T-helper 1 cell (primary cell): ENCODE results near the gene KCNK18.
"Not testable (repeated sequence)": the region's sequence is repeated elsewhere in the genome, so short reads cannot be mapped to it uniquely, and the experiment has no call there.

Experiments
- DNase-seq, 5 donors: peaks; one replicate each; pipeline ENCODE4 v3.0.0-alpha.2; 2012 to 2020

KCNK18 gene

DNA sequence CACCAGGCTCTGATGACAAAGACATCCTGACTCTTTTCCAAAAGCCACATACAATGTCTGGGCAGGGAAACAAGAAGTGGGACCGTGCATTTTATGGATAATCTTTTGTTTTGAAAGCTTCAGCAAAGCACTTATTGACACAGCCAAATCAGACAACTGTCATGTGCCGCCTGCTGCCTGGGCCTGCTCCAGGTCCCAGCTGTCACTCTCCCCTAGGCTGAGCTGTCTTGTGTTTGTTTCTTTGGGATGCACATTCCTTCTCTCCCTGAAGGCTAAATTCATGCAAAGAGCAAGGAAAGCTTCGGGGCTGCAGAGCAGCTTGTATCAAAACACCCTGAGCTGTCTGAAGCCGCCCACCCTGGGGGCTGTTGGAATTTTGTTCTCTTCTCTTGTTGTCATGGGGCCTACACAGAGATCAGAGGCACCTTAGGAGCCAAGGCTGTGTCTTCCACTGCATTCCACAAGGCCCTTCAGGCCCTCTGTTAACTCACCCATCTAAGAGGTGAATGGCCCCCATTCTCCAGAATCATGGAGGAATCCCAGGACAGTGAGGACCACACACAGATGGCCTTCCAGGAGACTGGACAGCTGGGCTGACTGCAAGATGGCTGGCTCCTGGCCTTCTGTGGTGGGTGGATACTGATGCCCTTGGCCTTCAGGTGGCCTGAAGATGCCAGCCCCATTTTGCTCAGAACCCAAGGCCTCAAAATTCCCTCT, 25.8 kb downstream of the KCNK18 start:
- DNase-seq: no peak

DNA sequence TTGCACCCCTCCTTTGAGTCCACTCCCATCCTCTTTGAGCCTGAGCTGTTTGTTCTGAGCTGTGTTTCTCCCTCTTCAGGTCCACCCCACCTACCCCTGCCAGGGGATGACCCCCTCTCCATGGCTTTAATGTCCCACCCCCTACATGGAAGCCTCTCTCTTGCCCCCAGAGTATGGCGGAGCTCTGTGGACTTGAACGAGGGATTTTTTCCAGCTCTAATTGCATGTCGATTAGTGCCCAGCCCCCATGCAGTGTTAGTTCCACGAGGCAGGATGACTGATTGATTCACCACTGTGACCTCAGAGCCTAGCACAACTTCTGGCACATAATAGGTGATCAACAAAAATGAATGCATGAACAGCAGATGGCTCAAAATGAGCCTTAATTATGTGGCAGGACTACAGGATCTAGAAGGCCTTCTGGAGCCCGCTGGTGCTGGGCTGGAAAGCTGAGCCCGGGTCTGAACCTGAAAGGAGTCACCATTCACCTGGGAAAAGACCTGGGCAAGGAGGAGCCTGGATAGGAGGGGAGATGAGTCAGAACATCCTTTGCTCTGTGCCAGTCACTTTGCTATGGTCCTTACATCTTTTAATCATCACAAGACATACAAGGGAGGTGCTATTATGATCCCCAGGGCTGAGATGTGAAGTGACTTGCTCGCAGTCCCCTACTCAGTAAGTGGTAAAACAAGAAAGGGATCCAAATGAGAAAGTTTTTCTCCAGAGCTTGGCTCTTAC, 26.6 kb downstream of the KCNK18 start:
- DNase-seq: no peak

DNA sequence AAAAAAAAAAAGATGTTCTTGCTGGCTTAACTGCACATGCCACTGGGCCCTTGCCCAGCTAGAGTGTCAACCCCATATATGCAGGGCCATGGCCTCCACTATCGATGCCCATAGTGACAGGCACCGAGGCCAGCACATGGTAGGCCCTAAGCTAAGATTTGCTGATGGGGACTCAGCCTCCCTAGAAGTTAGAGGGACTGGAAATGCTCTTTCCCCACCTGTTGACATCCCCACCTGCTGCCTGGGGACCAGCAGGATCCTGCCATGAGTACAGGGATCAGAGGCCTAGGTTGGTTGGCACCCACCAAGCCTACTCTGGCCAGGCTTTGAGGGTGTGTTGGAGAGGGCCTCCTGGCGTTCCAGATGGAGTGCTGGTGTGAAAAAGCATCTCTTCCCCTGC, 27.6 kb downstream of the KCNK18 start:
- no peak for DNase-seq

DNA sequence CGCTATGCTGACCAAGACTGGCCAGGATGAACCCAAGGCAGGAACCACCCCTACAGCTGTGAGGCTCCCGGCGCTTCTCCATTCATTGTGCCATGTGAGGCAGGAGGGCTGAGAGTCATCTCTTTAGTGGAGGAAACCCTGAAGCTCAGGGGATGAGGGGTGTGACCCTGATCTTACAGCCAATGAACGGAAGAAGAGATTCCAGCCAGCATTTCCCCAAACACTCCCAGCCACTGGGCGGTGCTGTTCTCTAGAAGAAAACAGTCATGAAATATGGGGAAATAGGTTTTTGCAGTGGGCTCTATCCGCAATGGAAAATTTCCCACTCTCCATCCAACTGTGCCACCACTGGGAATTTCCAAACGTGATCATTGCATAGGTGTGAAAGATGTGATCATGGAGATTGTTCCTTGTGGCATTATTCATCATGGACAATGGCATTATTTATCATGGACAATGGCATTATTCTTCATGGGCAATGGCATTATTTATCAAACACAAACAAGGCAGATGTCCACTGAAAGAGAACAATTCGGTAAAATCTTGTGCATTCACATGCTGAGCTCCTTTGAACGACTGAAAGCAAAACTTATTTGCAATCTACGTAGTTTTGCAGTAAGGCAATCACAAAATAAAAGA, 29.6 kb downstream of the KCNK18 start:
- DNase-seq: no peak

DNA sequence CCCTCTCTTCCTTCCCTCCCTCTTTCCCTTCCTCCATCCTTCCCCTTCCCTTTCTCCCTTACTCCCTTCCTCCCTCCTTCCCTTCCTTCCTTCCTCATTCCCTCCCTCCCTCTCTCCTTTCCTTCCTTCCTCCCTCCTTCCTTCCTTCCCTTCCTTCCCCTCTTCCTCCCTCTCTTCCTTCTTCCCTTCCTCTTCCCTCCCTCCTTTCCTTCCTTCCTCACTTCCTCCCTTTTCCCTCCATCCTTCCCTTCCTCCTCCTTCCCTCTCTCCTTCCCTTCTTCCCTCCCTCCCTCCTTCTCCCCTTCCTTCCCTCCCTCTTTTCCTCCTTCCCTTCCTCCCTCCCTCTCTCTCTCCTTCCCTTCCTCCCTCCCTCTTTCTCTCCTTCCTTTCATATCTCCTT, 30.9 kb downstream of the KCNK18 start:
- DNase-seq: no peak

DNA sequence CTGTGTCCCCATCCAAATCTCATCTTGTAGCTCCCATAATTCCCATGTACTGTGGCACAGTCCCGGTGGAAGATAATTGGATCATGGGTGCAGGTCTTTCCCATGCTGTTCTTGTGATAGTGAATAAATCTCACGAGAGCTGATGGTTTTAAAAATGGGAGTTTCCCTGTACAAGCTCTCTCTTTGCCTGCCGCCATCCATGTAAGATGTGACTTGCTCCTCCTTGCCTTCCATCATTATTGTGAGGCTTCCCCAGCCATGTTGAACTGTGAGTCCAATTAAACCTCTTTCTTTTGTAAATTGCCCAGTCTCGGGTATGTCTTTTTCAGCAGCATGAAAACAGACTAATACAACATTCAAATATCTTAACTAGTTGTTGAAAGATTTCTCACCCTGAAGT, 32.8 kb downstream of the KCNK18 start:
- DNase-seq: not testable (repeated sequence)

DNA sequence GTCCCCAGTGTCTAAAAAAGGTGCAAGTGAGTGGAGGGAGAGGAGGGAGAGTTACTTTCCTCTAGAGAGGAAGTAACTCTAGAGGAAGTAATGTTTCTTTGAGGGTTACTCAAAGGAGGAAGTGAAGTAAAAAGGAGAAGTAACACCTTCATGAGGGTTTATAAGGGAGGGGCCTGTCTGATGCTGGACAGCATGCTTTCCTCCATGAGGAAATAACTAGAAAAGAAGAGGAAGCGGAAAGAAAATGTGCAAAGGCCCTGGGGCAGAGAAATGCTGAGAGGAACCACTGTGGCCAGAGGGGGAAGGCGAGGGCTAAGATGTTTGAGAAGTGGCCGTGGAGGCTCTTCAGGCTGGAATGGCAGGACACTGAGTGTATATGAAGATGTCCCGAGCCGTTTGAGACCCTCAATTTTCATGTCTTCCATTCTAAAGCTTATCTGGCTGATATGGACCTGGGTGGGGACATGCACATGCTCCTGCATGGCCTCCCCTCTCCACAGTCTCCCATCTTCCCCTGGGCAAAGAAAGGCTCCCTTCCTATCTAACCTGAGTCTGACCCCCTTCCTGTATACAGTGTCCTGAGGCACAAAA, 40.2 kb downstream of the KCNK18 start:
- DNase-seq: no peak

DNA sequence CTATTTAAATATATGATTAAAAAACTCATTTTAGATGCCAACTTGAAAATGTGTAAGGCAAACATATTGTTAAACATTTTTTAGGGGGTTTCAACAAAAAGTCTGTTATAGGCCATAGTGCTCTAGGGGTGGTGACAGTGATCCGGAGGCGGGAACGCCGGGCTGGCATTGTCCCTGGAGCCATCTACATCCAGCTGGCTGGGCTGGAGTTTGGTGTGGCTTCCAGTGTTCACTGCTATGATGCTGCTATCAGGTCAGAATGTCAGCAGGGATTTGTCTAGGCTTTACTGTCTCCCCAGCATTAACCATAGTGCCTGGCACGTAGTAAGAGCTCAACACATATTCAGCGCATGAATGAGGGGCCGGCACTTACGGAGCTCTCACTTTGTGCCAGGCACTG, 41.8 kb downstream of the KCNK18 start:
- DNase-seq: no peak

DNA sequence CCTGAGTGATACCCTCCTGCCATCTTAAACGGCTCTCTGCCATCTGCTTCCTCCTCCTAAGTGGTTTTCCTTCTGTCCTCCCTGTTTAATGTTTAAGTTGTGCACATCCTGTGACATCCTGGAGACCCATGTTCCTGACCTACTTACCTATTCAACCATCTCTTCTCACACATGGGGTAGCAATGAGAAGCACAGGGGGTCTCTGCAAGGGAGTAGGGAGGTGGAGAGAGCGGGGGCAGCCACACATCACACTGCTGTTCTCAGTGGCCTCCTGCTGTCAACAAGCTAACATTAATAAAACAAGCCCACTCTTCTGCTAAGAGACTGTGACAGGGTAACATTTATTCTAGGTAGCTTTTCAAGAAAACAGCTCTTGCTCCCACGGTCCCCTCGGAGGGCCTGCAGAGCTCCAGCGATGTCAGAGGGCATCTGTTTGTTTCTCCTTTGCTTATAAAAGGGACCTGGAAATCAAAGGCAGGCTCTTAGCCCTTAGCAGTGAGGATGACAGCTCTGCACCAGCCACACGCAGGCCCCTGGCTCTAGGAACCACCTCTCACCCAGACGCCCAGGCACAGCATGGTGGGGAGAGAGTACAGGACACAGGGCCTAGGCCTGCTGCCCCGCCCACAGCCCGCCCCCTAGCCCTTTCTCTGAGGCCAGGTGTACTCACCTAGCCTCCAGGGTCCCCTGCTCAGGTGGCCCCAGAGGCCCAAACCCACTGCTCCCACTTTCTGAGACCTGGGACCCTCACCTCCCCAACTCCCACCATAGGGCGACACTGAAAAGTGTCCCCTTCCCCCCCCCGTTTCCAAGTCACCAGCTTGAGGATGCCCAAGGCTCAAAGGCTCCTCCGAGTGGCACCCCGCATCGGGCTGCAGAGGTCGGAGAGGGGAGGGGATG, 42.7 kb downstream of the KCNK18 start:
- DNase-seq: no peak

DNA sequence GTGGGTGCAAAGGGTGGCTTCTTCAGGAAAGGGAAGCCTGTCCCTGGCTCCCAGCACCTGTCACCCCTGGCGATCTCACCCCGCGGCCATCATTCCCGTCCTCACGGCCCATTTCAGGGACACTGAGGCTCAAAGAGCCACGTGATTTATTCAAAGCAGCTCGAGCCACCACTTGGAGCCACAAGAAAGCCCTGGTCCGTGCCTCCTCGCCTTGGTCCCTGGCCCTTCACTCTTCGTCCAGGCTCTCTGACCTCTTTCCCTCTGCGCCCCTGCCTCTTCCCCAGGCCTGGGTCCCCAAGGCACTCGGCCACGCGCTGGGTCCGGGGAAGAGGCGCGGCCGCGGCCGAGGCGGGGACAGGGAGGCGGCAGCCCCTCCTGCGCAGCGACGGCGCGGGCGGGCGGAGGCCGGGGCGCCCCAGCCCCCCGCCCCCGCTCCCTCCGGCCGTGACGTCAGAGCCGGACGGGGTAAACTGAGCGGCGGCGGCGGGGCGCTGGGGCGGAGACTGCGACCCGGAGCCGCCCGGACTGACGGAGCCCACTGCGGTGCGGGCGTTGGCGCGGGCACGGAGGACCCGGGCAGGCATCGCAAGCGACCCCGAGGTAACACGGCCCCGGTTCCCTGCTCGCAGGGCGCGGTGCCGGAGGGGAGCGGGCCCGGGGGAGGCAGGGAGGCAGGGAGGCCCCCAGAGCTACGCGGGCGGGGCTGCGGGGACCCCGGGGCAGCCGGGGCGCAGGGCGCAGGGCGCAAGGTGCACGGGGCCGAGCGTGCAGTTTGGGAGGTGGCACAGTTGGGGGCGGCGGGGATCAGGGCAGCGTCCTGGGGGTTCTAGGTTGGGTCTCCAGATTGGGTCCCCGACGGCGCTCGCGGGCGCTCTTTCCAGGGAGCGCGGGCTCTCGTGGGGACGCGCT, 43.6 kb downstream of the KCNK18 start, which contains the start of gene SLC18A2:
Gene SLC18A2, plus strand, starts transcription at position 494 of the 909 bp plus-strand sequence. CDS start 580 bp downstream, outside the sequence.
- no peak for DNase-seq

DNA sequence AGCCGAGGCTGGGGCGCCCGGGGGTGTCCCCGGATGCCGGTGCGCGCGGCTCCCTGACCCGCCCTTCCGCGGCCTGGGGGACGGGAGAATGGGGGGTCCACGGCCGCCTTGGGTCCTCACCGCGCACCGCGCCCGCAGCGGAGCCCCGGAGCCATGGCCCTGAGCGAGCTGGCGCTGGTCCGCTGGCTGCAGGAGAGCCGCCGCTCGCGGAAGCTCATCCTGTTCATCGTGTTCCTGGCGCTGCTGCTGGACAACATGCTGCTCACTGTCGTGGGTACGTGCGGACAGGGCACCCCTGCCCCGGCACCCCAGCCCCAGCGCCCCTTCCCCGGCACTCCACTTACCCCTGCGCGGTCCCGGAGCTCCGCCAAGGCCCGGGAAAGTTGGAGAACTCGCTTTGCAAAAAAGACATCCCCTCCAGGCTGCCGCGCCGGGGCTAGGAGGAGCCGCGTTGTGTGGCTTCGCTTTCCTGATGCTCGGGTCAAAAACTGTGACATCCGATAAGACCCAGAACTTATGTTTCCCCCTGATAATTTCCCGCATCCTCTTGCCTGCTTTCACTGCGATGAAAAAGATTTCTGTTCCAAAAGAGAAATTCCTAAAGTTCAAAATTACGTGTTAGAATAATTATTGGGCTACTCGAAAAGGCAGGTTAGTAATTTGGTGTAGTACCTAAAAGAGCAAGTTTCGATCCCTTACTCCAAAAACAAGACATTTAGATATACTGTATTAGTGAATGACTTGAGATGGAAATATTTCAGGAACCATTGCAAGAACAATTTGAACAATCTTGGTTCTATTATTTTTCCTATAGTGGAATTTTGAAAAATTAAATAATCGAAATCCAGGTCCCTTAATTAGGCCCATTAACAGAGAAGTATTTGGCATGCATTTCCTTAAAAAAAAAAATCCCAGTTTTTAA, 44.5 kb downstream of the KCNK18 start:
- no peak for DNase-seq

DNA sequence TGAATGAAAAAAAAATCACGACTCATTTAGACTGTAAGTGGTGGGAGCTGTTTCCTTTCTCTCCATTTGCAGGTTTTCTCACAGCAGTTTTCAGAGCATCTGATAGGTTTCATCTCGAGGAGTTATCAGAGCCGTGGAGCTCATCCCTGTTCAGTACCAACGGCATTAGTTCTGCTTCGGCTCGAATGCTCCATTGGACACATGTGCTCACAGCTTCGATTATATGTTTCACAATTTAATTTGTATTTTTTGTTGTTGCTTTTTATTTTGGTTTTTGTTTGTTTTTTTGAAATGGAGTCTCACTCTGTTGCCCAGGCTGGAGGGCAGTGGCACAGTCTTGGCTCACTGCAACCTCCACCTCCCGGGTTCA, 45.2 kb downstream of the KCNK18 start:
- DNase-seq: no peak

DNA sequence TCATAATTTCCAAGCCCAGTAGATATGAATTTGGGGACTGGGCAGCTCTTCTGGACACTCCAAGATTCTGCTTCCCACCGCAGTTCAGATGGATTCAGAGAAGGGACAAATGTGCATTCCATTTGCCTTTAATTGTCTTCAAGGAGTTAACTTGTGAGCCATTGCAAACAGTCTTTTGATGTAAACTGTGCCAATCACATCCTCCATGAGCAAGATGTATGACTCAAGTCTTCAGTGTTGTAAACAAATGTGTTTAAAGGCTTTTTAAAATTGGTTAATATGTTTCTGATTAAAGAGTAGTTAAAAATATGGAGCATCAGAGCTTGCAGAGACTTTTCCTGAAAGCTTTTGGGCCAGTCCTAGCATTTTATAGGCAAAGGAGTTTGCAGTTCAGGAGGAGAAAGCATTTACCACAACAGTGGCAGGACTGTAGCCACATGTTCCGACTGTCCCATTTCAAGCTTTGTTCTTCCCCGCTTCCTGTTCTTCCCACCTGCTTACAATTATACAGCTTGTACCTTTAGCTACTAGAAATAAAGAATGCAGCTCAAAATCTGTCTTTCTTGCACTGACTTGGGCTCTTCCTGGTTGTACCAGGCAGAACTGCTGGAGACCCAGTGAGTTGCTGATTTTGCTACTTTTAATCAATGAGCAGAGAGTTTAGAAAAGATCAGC, 49.8 kb downstream of the KCNK18 start:
- no peak for DNase-seq

DNA sequence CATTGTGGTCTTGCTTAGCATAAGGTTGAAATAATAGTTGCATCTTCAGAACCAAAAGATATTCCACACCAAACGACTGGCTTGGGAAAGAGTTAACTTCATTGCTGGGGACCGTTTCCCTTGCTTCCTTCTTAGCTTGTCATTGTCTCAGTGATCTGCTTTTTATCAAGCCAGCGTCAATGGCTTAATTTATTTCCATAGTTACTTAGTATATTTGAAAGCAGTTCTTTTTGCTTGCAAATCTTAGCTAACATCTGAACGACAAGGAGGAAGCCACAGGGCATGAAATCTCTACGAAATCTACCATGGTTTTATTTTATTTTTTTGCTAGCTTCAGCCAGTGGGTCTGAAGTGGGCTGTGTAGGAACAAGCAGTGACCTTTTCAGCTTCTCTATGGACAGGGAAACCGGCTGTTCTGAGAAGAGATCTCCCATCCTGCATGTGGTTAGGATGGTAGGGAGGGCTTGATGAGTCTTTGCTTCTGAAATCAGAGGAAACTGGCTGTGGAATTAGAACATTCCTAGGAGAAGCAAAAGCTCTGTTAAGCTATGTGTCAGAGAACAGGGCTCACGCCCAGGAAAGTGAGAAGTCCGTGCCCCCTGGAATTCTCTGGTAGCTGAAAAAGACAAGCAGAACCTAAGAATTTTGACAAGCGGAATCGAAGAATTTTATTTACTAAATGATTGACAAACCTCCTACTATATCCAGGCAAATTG, 51.6 kb downstream of the KCNK18 start:
- no peak for DNase-seq

DNA sequence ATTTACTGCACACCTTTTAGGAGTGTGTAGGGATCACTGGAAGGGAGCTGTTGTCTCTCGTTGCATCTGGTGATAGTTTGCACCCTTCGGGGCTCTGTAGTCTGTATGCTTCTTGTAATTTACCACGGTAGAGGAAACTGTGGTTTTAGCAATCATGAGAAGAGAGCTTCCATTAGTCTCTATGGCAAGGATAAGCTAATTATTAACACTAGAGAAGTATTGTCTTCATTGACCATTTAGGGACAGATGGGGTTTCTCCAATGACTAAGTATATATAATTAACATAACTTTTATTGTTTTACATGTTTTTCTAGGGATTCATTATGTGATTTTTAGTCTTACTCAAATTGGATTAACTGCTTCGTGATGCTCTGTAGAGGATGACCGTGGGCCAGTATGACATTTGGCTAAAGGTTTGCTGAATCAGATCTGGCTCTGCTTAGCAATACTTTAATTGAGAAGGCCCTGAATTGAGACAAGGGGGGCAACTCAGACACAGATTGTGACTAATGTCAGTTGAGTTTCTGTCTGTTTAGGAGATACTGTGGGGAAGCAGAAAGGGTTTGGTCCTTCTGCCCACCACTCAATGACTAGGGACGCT, 52.3 kb downstream of the KCNK18 start:
- DNase-seq: no peak

DNA sequence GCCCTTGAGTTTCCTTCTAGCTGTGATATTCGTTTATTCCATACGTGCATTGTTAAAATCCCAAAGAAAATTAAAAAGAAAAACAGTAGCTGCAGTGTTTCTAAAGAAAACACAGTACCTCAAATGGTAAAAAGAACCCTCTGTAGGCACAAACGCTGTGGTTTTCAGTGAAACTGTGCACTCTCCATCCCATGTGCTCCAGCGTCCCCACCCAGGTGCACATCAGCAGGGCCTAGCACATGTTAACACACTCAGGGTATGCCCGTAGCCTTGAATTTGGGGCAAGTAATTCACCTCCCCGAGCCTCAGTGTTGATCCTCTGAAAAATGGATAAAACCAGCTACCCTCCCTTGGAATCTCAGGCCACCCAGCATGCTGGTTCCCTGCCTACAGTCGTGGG, 53.1 kb downstream of the KCNK18 start:
- DNase-seq: no peak

DNA sequence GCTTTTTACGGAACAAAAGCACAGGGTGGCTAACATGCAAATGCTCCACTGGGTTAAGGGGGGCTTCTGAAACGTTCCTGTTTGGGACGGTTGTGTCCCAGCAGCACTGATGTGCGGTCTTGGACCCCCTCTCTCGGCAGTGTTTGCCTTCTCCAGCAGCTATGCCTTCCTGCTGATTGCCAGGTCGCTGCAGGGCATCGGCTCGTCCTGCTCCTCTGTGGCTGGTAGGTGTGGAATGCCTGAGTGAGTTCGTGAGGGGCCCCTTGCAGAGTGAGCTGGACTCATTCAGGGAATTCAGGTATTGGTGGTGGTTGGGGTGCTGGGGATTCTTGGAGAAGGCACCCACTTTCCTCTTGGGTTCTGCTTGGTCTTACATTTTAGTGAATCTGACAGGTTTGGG, 56.6 kb downstream of the KCNK18 start:
- DNase-seq: no peak

DNA sequence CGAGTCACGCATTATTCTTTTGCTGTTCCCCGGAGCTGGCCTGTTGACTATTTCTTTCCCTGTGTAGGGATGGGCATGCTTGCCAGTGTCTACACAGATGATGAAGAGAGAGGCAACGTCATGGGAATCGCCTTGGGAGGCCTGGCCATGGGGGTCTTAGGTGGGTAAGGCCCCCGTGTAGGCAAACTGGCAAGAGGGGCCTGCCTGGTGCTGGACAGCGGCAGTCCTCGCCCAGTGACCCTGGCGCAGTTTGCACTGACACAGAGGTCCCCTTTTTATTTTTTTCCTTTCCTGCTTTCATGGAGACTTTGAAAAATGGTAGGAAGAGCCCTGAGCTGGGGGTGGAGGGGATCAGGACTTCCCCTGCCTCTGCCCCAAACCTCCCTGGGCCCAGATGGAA, 57.0 kb downstream of the KCNK18 start:
- DNase-seq: no peak
